ENCODE data around the gene AIP. TPM values are rescaled to one million over a fixed set of nuclear protein-coding genes. Genes with fewer than 3 reads are reported as not detected.

Gene AIP
- total RNA-seq, 1 experiment from 2014 or later, result 87.8 TPM

DNA sequence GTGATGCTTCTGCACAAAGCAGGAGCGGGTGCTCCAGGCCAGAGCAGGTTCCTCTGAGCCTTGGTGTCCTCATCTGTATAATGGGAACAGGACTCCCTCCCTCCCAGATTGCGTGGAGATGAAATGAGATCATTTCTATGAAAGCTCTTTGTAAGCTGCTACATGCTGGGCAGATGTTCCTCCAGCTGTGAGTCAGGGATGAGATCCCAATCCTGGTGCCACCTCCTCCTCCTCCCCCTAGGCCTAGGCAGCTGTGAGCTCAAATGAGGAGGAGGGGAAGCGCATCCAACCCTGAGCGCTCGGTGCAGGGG, 47.4 kb downstream of the AIP start:
- no peak overlapping the region for H3K4me3 ChIP-seq (ENCODE audit: low read depth in 2 of 2, low read length in 2 of 2)
- no peaks in the 10 kb centered on the region for H3K27me3 ChIP-seq (ENCODE audit: control insufficient read depth, insufficient read depth, low read length)
- H3K4me1 ChIP-seq (ENCODE audit: control insufficient read depth, insufficient read depth, low read length), result no peaks in the 10 kb centered on the region
- H3K9me3 ChIP-seq (ENCODE audit: control insufficient read depth, insufficient read depth, low read depth, low read length), result peaks cover 25% of the 10 kb centered on the region; the same call in 1 of the 2 replicates
- H3K36me3 ChIP-seq (ENCODE audit: control insufficient read depth, insufficient read depth, low read length), result no peaks in the 10 kb centered on the region
- DNase-seq (ENCODE audit: low read depth, low spot score) (no peak), ATAC-seq (no peak)
- TF ChIP-seq, protein P1, sequence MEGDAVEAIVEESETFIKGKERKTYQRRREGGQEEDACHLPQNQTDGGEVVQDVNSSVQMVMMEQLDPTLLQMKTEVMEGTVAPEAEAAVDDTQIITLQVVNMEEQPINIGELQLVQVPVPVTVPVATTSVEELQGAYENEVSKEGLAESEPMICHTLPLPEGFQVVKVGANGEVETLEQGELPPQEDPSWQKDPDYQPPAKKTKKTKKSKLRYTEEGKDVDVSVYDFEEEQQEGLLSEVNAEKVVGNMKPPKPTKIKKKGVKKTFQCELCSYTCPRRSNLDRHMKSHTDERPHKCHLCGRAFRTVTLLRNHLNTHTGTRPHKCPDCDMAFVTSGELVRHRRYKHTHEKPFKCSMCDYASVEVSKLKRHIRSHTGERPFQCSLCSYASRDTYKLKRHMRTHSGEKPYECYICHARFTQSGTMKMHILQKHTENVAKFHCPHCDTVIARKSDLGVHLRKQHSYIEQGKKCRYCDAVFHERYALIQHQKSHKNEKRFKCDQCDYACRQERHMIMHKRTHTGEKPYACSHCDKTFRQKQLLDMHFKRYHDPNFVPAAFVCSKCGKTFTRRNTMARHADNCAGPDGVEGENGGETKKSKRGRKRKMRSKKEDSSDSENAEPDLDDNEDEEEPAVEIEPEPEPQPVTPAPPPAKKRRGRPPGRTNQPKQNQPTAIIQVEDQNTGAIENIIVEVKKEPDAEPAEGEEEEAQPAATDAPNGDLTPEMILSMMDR (IDR thresholded peaks at IDR 0.05), result no peak
- no peak for TF ChIP-seq TCF7L2 (IDR thresholded peaks at IDR 0.05; ENCODE audit: low read depth, low read length)
- TF ChIP-seq, protein P2, sequence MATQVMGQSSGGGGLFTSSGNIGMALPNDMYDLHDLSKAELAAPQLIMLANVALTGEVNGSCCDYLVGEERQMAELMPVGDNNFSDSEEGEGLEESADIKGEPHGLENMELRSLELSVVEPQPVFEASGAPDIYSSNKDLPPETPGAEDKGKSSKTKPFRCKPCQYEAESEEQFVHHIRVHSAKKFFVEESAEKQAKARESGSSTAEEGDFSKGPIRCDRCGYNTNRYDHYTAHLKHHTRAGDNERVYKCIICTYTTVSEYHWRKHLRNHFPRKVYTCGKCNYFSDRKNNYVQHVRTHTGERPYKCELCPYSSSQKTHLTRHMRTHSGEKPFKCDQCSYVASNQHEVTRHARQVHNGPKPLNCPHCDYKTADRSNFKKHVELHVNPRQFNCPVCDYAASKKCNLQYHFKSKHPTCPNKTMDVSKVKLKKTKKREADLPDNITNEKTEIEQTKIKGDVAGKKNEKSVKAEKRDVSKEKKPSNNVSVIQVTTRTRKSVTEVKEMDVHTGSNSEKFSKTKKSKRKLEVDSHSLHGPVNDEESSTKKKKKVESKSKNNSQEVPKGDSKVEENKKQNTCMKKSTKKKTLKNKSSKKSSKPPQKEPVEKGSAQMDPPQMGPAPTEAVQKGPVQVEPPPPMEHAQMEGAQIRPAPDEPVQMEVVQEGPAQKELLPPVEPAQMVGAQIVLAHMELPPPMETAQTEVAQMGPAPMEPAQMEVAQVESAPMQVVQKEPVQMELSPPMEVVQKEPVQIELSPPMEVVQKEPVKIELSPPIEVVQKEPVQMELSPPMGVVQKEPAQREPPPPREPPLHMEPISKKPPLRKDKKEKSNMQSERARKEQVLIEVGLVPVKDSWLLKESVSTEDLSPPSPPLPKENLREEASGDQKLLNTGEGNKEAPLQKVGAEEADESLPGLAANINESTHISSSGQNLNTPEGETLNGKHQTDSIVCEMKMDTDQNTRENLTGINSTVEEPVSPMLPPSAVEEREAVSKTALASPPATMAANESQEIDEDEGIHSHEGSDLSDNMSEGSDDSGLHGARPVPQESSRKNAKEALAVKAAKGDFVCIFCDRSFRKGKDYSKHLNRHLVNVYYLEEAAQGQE (IDR thresholded peaks at IDR 0.05; ENCODE audit: insufficient read depth in 1 of 2, low read depth in 2 of 2, low read length in 1 of 2), result no peak
- TF ChIP-seq SIN3A (IDR thresholded peaks at IDR 0.05; ENCODE audit: borderline replicate concordance, insufficient read depth, low read depth, low read length), result no peak
- no peak for TF ChIP-seq POLR2AphosphoS5 (IDR thresholded peaks at IDR 0.05; ENCODE audit: low read depth, low read length)
- CTCF ChIA-PET, result no interaction called here
- POLR2A ChIA-PET, result no interaction called here
- no peak overlapping the region for H3K27ac ChIP-seq (ENCODE audit: low read length)
- in situ Hi-C loops (cut with HindIII; ENCODE audit: low pct_unique_long_range_greater_than_20kb, low sequenced_read_pairs), result no loop called here
- BruUV-seq (replicated peaks), result no TSS peak
- intact Hi-C loops (cut with micrococcal nuclease; ENCODE audit: unreplicated experiment), result no loop called here

DNA sequence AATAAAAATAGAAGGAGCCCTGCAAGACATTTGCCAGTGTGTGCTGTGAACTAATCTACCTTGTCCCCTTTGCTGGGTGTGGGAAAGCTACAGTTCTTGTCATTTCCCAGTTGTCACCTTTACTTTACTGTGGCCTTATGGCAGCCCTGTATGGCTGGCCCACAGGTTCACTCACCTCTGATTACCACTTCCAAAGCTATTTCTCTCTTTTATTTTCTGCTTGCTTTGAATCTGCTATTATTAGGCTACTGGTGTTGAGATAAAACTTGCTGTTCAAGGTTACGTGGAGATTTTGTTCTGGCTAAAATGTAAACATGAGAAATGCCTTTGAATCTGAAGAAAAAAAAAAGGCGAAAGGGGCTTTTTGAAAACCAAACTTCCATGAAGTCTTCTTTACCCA, 50.1 kb downstream of the AIP start:
- no peak overlapping the region for H3K4me3 ChIP-seq (ENCODE audit: low read depth in 2 of 2, low read length in 2 of 2)
- no peaks in the 10 kb centered on the region for H3K27me3 ChIP-seq (ENCODE audit: control insufficient read depth, insufficient read depth, low read length)
- H3K27ac ChIP-seq (ENCODE audit: low read length), result no peak overlapping the region
- ATAC-seq, result no peak
- intact Hi-C loops (cut with micrococcal nuclease; ENCODE audit: unreplicated experiment), result no loop called here
- in situ Hi-C loops (cut with HindIII; ENCODE audit: low pct_unique_long_range_greater_than_20kb, low sequenced_read_pairs), result no loop called here
- H3K36me3 ChIP-seq (ENCODE audit: control insufficient read depth, insufficient read depth, low read length), result no peaks in the 10 kb centered on the region
- DNase-seq (ENCODE audit: low read depth, low spot score), result no peak
- TF ChIP-seq TCF7L2 (IDR thresholded peaks at IDR 0.05; ENCODE audit: low read depth, low read length) (no peak), SIN3A (IDR thresholded peaks at IDR 0.05; ENCODE audit: borderline replicate concordance, insufficient read depth, low read depth, low read length) (no peak), POLR2AphosphoS5 (IDR thresholded peaks at IDR 0.05; ENCODE audit: low read depth, low read length) (no peak)
- TF ChIP-seq, protein P1 (IDR thresholded peaks at IDR 0.05), result no peak
- TF ChIP-seq, protein P2 (IDR thresholded peaks at IDR 0.05; ENCODE audit: insufficient read depth in 1 of 2, low read depth in 2 of 2, low read length in 1 of 2), result no peak
- no TSS peak for BruUV-seq (replicated peaks)
- no peaks in the 10 kb centered on the region for H3K4me1 ChIP-seq (ENCODE audit: control insufficient read depth, insufficient read depth, low read length)
- H3K9me3 ChIP-seq (ENCODE audit: control insufficient read depth, insufficient read depth, low read depth, low read length), result peaks cover 31% of the 10 kb centered on the region; the same call in 1 of the 2 replicates
- ChIA-PET POLR2A (no interaction called here), CTCF (no interaction called here)

Measured in Panc1 (cell line).